AG08395 (cell line): ENCODE measurements around the gene TCF25.
A peak's percentile ranks its signal among the peaks of the same experiment; 100 is the strongest.
"Not testable (repeated sequence)": the region's sequence is repeated elsewhere in the genome, so short reads cannot be mapped to it uniquely, and the experiment has no call there.

ENCODE experiments used
- DNase-seq: peaks from one replicate; pipeline ENCODE4 v3.0.0; 2012; ENCODE audit warnings: mixed read lengths, low spot score

Gene TCF25

GRCh38 chr16:89873109-89873971 lies at the start of gene TCF25:
Gene TCF25 (plus strand): TSS chr16:89873592. CDS start chr16:89873668, 76 bp downstream.
- DNase-seq, result peak; percentile 99

GRCh38 chr16:89823824-89824148 lies 49.6 kb upstream of the TCF25 start:
- DNase-seq, result not testable (repeated sequence)

- no peak for DNase-seq
These were observed 46.6 kb upstream of the TCF25 start for GRCh38 chr16:89826531-89827382.

GRCh38 chr16:89827383-89828198 lies 45.8 kb upstream of the TCF25 start:
- DNase-seq, result peak; percentile 71

GRCh38 chr16:89828199-89828869 lies 45.1 kb upstream of the TCF25 start, which contains the start of gene SPIRE2:
Gene SPIRE2 (plus strand): TSS chr16:89828475. CDS start chr16:89828551, 76 bp downstream.
- DNase-seq, result peak; percentile 82

GRCh38 chr16:89828870-89829629 lies 44.3 kb upstream of the TCF25 start:
- DNase-seq, result no peak

GRCh38 chr16:89829630-89830437 lies 43.6 kb upstream of the TCF25 start:
- DNase-seq, result no peak

GRCh38 chr16:89831810-89832328 lies 41.5 kb upstream of the TCF25 start:
- no peak for DNase-seq

GRCh38 chr16:89833664-89834363 lies 39.6 kb upstream of the TCF25 start:
- not testable (repeated sequence) for DNase-seq

- DNase-seq, result not testable (repeated sequence)
These were observed 38.5 kb upstream of the TCF25 start for GRCh38 chr16:89834813-89835363.

- not testable (repeated sequence) for DNase-seq
These were observed 36.9 kb upstream of the TCF25 start for GRCh38 chr16:89836484-89836883.

GRCh38 chr16:89837014-89837546 lies 36.3 kb upstream of the TCF25 start:
- no peak for DNase-seq

GRCh38 chr16:89841275-89841674 lies 32.1 kb upstream of the TCF25 start:
- DNase-seq, result no peak

- peak; percentile 57 for DNase-seq
These were observed 30.7 kb upstream of the TCF25 start for GRCh38 chr16:89842471-89843408.

GRCh38 chr16:89843409-89844350 lies 29.7 kb upstream of the TCF25 start:
- DNase-seq, result no peak

GRCh38 chr16:89844739-89845339 lies 28.6 kb upstream of the TCF25 start:
- no peak for DNase-seq
